GM21447 (cell line): Measurements from ENCODE around the gene MYEF2.

Experiments
- ATAC-seq: cut with Tn5 transposase; IDR thresholded peaks from one replicate; pipeline ENCODE4 v1.9.1; 2021; ENCODE audit not compliant: unreplicated experiment

Gene MYEF2

GRCh38 chr15:48090115-48090514 lies 88.0 kb downstream of the MYEF2 start:
- no peak for ATAC-seq

- ATAC-seq, result no peak
Observed at GRCh38 chr15:48089702-48090101, 88.4 kb downstream of the MYEF2 start.

GRCh38 chr15:48087844-48088243 lies 90.3 kb downstream of the MYEF2 start:
- no peak for ATAC-seq

GRCh38 chr15:48086576-48086975 lies 91.5 kb downstream of the MYEF2 start:
- no peak for ATAC-seq

- ATAC-seq, result no peak
Observed at GRCh38 chr15:48086133-48086532, 92.0 kb downstream of the MYEF2 start.

GRCh38 chr15:48085591-48085930 lies 92.5 kb downstream of the MYEF2 start:
- ATAC-seq, result no peak

- no peak for ATAC-seq
Observed at GRCh38 chr15:48084759-48085590, 93.1 kb downstream of the MYEF2 start.
